ENCODE measurements around the gene TDP2.

Gene TDP2

DNA sequence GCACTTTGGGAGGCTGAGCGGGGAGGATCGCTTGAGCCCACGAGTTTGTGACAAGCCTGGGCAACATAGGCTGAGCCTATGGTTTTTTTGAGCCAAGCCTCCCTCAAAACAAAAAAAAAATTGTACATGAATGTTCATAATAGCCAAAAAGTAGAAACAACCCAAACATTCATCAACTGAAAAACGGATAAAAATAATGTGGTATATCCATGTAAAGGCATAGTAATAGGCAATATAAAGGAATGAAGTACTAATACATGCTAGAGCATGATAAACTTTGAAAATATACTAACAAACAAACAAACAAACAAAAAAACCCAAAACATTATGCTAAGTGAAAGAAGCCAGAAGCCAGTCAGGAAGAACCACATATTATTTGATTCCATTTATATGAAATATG lies 56.0 kb downstream of the TDP2 start:
- TF ChIP-seq ZNF274 (IDR thresholded peaks at IDR 0.05; ENCODE audit: low read depth, low read length), result no peak
- no peak overlapping the region for H3K4me3 ChIP-seq (ENCODE audit: low read length)

DNA sequence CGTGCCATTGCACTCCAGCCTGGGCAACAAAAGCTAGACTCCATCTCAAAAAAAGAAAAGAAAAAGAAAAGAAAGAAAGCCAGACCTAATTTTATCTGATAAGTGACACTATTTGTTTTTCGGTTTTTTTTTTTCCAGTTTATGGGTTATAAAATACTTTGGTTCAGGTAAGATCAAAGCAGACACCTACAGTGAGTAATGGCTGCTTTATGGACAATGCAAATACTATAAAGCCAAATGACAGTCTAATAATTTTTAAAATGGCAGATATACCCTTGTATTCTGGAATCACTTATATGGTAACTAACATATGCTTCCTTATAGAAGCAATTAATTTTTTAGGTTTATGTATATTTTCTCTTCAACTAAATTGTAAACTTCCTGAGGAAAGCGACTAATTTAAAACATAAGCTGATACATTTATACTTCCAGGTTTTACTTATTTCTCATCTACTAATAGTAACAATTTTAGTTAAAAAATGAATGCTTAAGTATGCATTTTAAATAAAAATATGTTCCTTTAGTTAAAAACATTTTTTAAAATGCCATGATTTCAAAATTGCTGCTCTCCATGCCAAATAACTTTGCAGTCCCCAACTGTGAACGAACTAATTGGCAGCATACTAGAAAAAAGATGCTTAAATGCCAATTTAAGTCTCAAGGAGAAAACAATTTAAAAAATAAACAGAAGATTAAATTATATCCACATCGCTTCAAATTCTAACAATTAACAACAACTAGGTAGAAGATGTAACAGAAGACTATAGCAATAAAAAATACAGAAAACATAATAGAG lies 59.2 kb downstream of the TDP2 start:
- no peak for TF ChIP-seq ZNF274 (IDR thresholded peaks at IDR 0.05; ENCODE audit: low read depth, low read length)
- H3K4me3 ChIP-seq (ENCODE audit: low read length), result no peak overlapping the region

DNA sequence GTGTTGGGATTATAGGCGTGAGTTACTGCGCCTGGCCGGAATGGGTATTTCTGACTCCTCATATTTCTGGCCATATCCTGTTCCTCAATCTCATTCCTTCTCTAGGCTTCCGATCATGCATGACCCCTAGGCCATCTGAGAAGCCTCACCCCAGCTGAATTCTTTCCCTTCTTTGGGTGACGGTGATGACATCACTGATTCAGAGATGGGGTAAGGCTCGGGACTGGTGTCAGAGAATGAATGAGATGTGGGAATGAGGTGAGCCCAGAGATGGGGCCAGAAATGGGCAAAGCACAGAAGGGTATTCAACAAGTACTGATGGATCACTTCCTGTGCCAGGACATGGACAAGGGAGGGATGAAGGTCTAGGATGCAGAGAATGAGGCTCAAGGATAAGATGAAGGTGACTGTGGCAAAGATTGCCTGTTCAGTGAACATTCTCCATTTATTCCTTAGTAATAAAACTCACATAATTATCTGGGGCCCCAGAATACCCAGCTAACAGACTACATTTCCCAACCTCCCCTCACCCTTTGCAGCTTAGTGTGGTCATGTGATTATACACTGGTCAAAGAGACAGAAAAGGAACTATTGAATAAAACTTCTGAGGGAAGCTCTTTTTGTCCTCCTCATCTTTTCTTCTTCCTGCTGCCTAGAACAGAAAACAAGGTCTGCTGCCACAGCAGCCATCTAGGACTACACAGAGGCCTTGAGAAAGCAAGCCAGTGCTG lies 60.3 kb downstream of the TDP2 start:
- H3K4me3 ChIP-seq (ENCODE audit: low read length), result no peak overlapping the region
- no peak for TF ChIP-seq ZNF274 (IDR thresholded peaks at IDR 0.05; ENCODE audit: low read depth, low read length)

DNA sequence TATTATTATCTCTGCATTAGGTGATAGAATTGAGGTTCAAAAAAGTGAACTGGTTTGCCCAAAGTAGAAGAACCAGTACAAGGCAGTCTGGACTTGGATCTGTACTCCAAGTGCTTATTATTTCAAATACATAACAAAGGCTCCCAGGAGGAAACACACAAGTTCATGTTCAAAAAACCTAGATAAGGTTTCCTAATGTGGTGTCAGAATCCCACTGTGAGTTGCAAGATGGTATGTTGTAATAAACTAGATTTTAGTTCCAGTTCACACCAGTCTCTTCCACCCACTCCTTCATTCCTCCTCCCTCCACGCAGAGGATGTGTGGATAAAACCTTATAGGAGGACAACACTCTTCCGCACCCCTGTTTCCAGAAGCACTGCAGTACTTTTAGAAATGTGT lies 63.5 kb downstream of the TDP2 start:
- no peak overlapping the region for H3K4me3 ChIP-seq (ENCODE audit: low read length)
- no peak for TF ChIP-seq ZNF274 (IDR thresholded peaks at IDR 0.05; ENCODE audit: low read depth, low read length)

DNA sequence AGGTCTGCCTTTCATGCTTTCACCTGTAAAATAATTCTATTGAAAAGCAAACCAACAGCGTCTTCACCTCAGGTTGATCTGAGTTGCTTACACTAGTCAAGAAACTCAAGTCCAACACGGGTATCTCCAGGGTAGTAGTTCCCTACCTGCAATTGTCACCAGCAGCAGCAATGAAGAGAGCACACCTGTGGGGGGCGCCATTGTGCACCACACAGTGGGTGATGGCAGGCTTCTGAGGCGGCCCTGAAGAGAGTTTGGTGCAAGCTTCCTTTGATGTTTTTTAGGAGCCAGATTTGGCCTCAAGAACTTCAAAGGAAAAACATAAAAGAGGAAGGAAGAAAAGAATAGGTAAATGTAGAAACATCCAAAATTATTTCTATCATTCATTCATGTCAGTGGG lies 65.8 kb downstream of the TDP2 start:
- no peak overlapping the region for H3K4me3 ChIP-seq (ENCODE audit: low read length)
- no peak for TF ChIP-seq ZNF274 (IDR thresholded peaks at IDR 0.05; ENCODE audit: low read depth, low read length)

Data from GM08714 (cell line).